ENCODE data around the gene ZBTB44.
"Not testable (repeated sequence)": the region's sequence is repeated elsewhere in the genome, so short reads cannot be mapped to it uniquely, and the experiment has no call there.

Gene ZBTB44

GRCh38 chr11:130261571-130261970 lies 53.1 kb downstream of the ZBTB44 start:
- no peak for TF ChIP-seq CTCF (conservative IDR thresholded peaks at IDR 0.05)

GRCh38 chr11:130260742-130261141 lies 54.0 kb downstream of the ZBTB44 start:
- no peak overlapping the region for H3K27ac ChIP-seq
- no peak for TF ChIP-seq CTCF (conservative IDR thresholded peaks at IDR 0.05)

More at GRCh38 chr11:130261571-130261970, 53.1 kb downstream of the ZBTB44 start:
- no peak overlapping the region for H3K27ac ChIP-seq

- no peak for TF ChIP-seq CTCF (conservative IDR thresholded peaks at IDR 0.05)
These were observed 54.6 kb downstream of the ZBTB44 start for GRCh38 chr11:130260080-130260627.

GRCh38 chr11:130251763-130252162 lies 63.0 kb downstream of the ZBTB44 start:
- H3K27ac ChIP-seq = not testable (repeated sequence)

More at GRCh38 chr11:130260080-130260627, 54.6 kb downstream of the ZBTB44 start:
- no peak overlapping the region for H3K27ac ChIP-seq

- not testable (repeated sequence) for H3K27ac ChIP-seq
These were observed 64.8 kb downstream of the ZBTB44 start for GRCh38 chr11:130249929-130250328.

- no peak for TF ChIP-seq CTCF (conservative IDR thresholded peaks at IDR 0.05)
- no peak overlapping the region for H3K27ac ChIP-seq
These were observed 65.3 kb downstream of the ZBTB44 start for GRCh38 chr11:130249371-130249770.

GRCh38 chr11:130247319-130247718 lies 67.4 kb downstream of the ZBTB44 start:
- no peak for TF ChIP-seq CTCF (conservative IDR thresholded peaks at IDR 0.05)
- H3K27ac ChIP-seq = no peak overlapping the region

- no peak overlapping the region for H3K27ac ChIP-seq
- TF ChIP-seq CTCF (conservative IDR thresholded peaks at IDR 0.05) = no peak
These were observed 68.0 kb downstream of the ZBTB44 start for GRCh38 chr11:130246738-130247137.

- no peak overlapping the region for H3K27ac ChIP-seq
- no peak for TF ChIP-seq CTCF (conservative IDR thresholded peaks at IDR 0.05)
These were observed 68.4 kb downstream of the ZBTB44 start for GRCh38 chr11:130246270-130246669.

- not testable (repeated sequence) for H3K27ac ChIP-seq
These were observed 69.3 kb downstream of the ZBTB44 start for GRCh38 chr11:130245375-130245774.

All from VCaP (cell line).